Adrenal gland (tissue), 5 donors: ENCODE data around the gene RTTN.
"Not testable (repeated sequence)": the region's sequence is repeated elsewhere in the genome, so short reads cannot be mapped to it uniquely, and the experiment has no call there.

Source experiments
- CTCF ChIP-seq, 6 experiments: fragments of 450-650 bp in 4 of 6; fragments of 200-600 bp in 2 of 6; sonication (generic) in 1 of 6; IDR thresholded peaks; 1 replicate in 5 of 6; 2 replicates in 1 of 6; pipeline versions ENCODE4 v1.5.1 to v1.8.0; 2016 to 2021; ENCODE audit warnings: antibody characterized with exemption in 6 of 6, mild to moderate bottlenecking in 2 of 6, moderate library complexity in 1 of 6
- POLR2A ChIP-seq, 2 donors: fragments of 450-650 bp; IDR thresholded peaks; one replicate each; pipeline ENCODE4 v1.6.1; 2017; ENCODE audit warnings: antibody characterized with exemption in 2 of 2, mild to moderate bottlenecking in 2 of 2, moderate library complexity in 1 of 2
- donor health status: DM: no; HTN: no; CAD: no.

GRCh38 chr18:69975294-69975693 lies 230.2 kb downstream of the RTTN start:
- TF ChIP-seq POLR2A, CTCF (IDR thresholded peaks at IDR 0.05): not testable (repeated sequence)
